Natural killer cell (primary cell): ENCODE data around the gene BNC2. TPM values are rescaled to one million over a fixed set of nuclear protein-coding genes. Genes with fewer than 3 reads are reported as not detected.

Source experiments
- ATAC-seq, 3 donors: fragments of 150-1000 bp in 2 of 3; fragments of 200-7000 bp in 1 of 3; cut with Tn5 transposase; 1 replicate in 1 of 3; 2 replicates in 2 of 3; pipeline ENCODE4 v1.10.0; 2021; ENCODE audit warnings: mild to moderate bottlenecking in 2 of 3, moderate library complexity in 2 of 3
- DNase-seq, 2 donors: peaks; one replicate each; pipeline versions ENCODE4 v3.0.0 to v3.0.0-alpha.2; 2013 to 2021; ENCODE audit warnings: mixed read lengths in 1 of 2
- H3K27ac ChIP-seq: one replicate; pipeline ENCODE4 v1.5.1; 2013; ENCODE audit warnings: mild to moderate bottlenecking, low read length
- H3K27me3 ChIP-seq: one replicate; pipeline ENCODE4 v1.6.1; 2013; ENCODE audit warnings: low read length; ENCODE audit not compliant: control insufficient read depth, insufficient read depth
- H3K36me3 ChIP-seq: one replicate; pipeline ENCODE4 v1.6.1; 2013; ENCODE audit warnings: low read length; ENCODE audit not compliant: control insufficient read depth, insufficient read depth
- H3K4me1 ChIP-seq: one replicate; pipeline ENCODE4 v1.6.1; 2013; ENCODE audit warnings: low read length; ENCODE audit not compliant: control insufficient read depth, insufficient read depth
- H3K4me3 ChIP-seq: one replicate; pipeline ENCODE4 v1.5.1; 2013; ENCODE audit warnings: low read length
- H3K9me3 ChIP-seq: one replicate; pipeline ENCODE4 v1.6.1; 2013; ENCODE audit warnings: low read length; ENCODE audit not compliant: control insufficient read depth, insufficient read depth
- H3K27ac Mint-ChIP-seq, 2 donors: one replicate each; pipeline ENCODE4 v1.8.0; 2022; ENCODE audit warnings: mild to moderate bottlenecking in 2 of 2, mixed read lengths in 2 of 2, moderate library complexity in 1 of 2
- H3K27me3 Mint-ChIP-seq, 2 donors: one replicate each; pipeline ENCODE4 v1.8.0; 2022; ENCODE audit warnings: low read depth in 2 of 2, mixed read lengths in 2 of 2
- H3K36me3 Mint-ChIP-seq: one replicate; pipeline ENCODE4 v1.8.0; 2022; ENCODE audit warnings: mixed read lengths
- H3K4me1 Mint-ChIP-seq, 2 donors: one replicate each; pipeline ENCODE4 v1.8.0; 2022; ENCODE audit warnings: mixed read lengths in 2 of 2
- H3K4me3 Mint-ChIP-seq: one replicate; pipeline ENCODE4 v1.8.0; 2022; ENCODE audit warnings: mild to moderate bottlenecking, moderate library complexity, mixed read lengths
- H3K9me3 Mint-ChIP-seq, 2 donors: one replicate each; pipeline ENCODE4 v1.8.0; 2022; ENCODE audit warnings: mixed read lengths in 2 of 2
- CTCF ChIP-seq: fragments of 200-600 bp; IDR thresholded peaks from one replicate; pipeline ENCODE4 v1.8.0; 2022; ENCODE audit warnings: antibody characterized with exemption
- WGBS: methylation state at CpG from one replicate; pipeline ENCODE4 v1.1.7; 2013; ENCODE audit warnings: missing lambda C conversion rate; ENCODE audit not compliant: insufficient coverage; 5-methylcytosine and 5-hydroxymethylcytosine counted together
- intact Hi-C: fragments of 100-400 bp; cut with micrococcal nuclease; formaldehyde crosslinking; loops from one replicate; pipeline ENCODE4 v1.14.2; 2022
- total RNA-seq, 4 donors: library from RNA; stranded (reverse); fragments of 120-200 nt in 1 of 4; gene quantifications; one replicate each; pipeline versions ENCODE4 v1.2.3 to v1.2.4, GENCODE V29; 2013 to 2022

Gene BNC2
- total RNA-seq, 3 donors from 2014 or later (not counting 1 experiment from before 2014, with no cell fraction given), result 36.9 to 84.2 (median 66.5) TPM

- Histone ChIP-seq H3K9me3 (no peaks in the 10 kb centered on the region), H3K27ac (no peak overlapping the region), H3K36me3 (no peaks in the 10 kb centered on the region), H3K4me1 (no peaks in the 10 kb centered on the region), H3K27me3 (no peaks in the 10 kb centered on the region), H3K4me3 (no peak overlapping the region)
- Mint-ChIP-seq H3K4me1 (no peaks in the 10 kb centered on the region), H3K27me3 (peaks cover 20 to 32% of the 10 kb centered on the region in 2 donors), H3K27ac (no peak overlapping the region), H3K36me3 (no peaks in the 10 kb centered on the region), H3K4me3 (no peak overlapping the region), H3K9me3 (no peaks in the 10 kb centered on the region)
- no peak for TF ChIP-seq CTCF
- DNase-seq (no peak), ATAC-seq (no peak)
- intact Hi-C loops, result no loop called here
- 81% methylated on average over 8 of the region's 8 CpGs for WGBS
Observed at GRCh38 chr9:16368237-16369087, 502.0 kb downstream of the BNC2 start.

- no peaks in the 10 kb centered on the region for H3K9me3 ChIP-seq
- intact Hi-C loops, result no loop called here
- no peaks in the 10 kb centered on the region for H3K9me3 Mint-ChIP-seq
- no peak overlapping the region for H3K27ac ChIP-seq
- DNase-seq (no peak), ATAC-seq (no peak)
- H3K36me3 ChIP-seq, result no peaks in the 10 kb centered on the region
- H3K27ac Mint-ChIP-seq, result no peak overlapping the region
- no peak overlapping the region for H3K4me3 ChIP-seq
- no peak overlapping the region for H3K4me3 Mint-ChIP-seq
- no peaks in the 10 kb centered on the region for H3K27me3 ChIP-seq
- H3K4me1 Mint-ChIP-seq, result no peaks in the 10 kb centered on the region
- H3K4me1 ChIP-seq, result no peaks in the 10 kb centered on the region
- H3K36me3 Mint-ChIP-seq, result no peaks in the 10 kb centered on the region
- WGBS, result 86% methylated on average over 7 of the region's 9 CpGs
- TF ChIP-seq CTCF, result no peak
- peaks cover 16 to 27% of the 10 kb centered on the region in 2 donors for H3K27me3 Mint-ChIP-seq
Observed at GRCh38 chr9:16367605-16368231, 502.8 kb downstream of the BNC2 start.

GRCh38 chr9:16364347-16364746 is 506.1 kb downstream of the BNC2 start:
- Histone ChIP-seq H3K27ac (no peak overlapping the region), H3K4me3 (no peak overlapping the region), H3K4me1 (no peaks in the 10 kb centered on the region), H3K9me3 (no peaks in the 10 kb centered on the region), H3K36me3 (no peaks in the 10 kb centered on the region), H3K27me3 (no peaks in the 10 kb centered on the region)
- peaks cover 7 to 12% of the 10 kb centered on the region in 2 donors for H3K27me3 Mint-ChIP-seq
- H3K4me3 Mint-ChIP-seq, result no peak overlapping the region
- intact Hi-C loops, result no loop called here
- DNase-seq (no peak), ATAC-seq (no peak)
- TF ChIP-seq CTCF, result no peak
- no peaks in the 10 kb centered on the region for H3K9me3 Mint-ChIP-seq
- H3K4me1 Mint-ChIP-seq, result no peaks in the 10 kb centered on the region
- no peaks in the 10 kb centered on the region for H3K36me3 Mint-ChIP-seq
- 95% methylated on average over 8 of the region's 8 CpGs for WGBS
- no peak overlapping the region for H3K27ac Mint-ChIP-seq
